Stimulated activated CD4-positive, alpha-beta T cell treated with anti-CD3 and anti-CD28 coated beads, Interleukin-2, amount 100 ng/mL, for 24 hours (primary cell): Measurements from ENCODE around the gene CALHM5.

Source experiments
- DNase-seq, 2 donors: peaks; one replicate each; pipeline ENCODE4 v3.0.0-alpha.2; 2020

Gene CALHM5

DNA sequence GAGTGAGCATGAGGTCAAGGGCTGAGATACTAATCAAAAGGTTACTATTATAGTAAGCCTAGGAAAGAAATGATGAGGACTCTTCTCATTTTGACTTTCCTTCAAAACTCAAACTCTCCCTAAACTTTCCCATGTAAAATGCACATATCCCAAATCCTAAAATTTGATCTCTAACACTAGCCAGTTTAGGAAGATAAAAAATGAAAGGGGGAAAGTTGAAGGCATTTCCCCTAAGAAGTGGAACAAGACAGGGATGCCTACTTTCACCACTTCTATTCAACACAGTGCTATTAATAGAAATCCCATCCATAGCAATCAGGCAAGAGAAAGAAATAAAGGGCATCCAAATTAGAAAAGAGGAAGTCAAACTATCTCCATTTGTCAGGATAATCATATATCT lies 2.9 kb upstream of the CALHM5 start:
- no peak for DNase-seq

DNA sequence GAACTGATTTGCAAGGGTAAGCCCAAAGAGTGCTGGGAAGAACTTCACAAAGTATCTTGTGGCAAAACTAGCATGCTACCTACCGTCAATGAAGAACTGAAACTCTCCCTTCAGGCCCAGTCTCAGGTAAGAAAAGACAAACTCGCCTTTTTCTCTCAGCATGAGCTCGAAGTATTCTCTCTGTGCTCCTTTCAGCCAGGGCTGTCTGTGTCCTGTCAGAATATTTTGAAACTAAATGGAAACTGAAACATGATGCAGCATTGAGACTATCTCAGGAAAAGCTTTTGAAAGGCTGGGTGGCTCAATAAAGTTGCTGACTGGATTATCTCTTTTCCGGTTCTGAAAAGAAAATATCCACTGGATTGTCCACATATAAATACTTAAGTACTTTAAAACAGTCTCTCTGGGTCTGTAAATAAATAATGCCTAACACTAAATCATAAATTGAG lies 696 bp downstream of the CALHM5 start:
- DNase-seq, result no peak

DNA sequence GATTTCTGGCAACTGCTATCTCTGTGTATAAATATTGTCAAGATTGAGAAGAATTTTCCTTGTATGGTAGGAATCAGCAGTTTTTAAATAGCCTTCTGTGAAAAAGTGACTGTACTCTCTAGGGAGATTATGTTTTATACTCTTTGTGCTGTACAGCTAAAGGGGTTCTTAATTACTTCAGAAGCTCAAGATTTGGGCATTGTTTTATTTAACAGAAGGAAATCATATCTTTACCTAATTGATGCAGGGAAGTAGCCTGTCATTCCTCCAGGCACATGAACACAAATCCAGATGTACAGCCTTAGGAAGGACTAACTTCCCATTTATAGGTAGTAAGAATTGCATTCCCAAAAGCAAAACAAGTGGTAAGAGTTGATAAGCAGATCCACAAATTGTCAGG lies 1.3 kb downstream of the CALHM5 start:
- no peak for DNase-seq

DNA sequence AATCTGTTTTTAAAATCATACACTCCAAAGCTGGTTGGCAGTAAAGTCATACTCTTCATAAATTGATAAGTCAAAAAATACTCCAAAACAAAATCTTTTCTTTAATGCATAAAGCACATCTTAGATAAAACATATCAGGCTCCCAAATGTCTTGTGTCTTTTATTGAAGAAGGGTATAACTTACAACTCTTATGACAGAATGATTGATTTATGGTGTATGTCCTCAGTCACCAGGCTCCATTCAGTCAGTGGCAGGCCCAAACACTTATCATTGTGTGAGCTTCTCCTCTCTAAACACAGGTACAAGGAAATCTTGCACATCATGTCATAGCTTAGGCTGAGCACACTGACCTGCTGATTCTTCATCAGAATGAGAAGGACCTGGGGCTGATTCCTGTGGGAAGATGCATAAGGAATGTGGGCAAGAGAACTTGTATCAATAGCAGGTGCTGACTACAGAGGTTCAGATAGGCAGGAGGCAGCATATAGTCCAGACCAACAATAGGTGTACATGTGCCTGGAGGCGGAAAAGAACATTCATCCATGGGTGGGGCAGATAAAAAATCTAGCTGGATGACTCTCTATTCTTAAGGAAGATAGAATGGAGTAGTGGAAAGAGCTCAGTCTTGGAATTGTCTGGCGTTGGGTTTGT lies 1.9 kb downstream of the CALHM5 start:
- no peak for DNase-seq

DNA sequence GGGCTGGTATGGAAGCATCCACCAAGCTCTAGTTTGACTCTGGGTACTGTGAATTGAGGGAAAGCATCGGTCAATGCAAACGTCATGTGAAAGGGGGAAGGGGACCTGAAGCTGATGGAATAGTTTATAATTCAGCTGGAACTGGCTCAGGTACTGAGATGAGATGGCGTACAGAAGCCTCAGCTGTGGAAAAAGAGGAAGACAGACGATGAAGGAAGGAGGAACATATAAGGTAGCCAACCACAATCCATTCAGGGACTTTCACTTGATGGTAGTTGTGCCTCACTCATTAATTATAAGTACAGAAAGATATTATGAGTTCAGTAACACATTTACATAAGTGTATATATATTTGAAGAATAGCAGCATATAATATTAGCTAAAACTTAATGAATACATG lies 2.7 kb downstream of the CALHM5 start:
- no peak for DNase-seq

DNA sequence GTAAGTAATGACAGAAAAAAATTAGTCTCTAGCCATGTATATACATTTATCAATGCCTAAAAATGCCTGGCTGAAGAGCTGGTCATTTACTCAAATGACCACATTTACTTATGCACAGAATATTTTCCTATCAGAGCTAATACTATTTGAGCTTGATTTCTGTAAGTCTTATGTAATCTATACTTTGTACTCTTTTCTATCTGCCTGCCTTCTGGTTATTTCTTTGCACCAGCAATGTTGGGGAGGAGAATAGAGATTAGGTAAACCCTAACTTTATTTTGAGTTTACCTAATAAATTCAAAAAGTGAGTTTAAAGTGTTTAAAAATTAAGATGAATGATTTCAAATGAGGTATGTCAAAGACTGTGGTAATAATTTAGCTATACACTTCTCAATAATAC lies 3.7 kb downstream of the CALHM5 start:
- no peak for DNase-seq

DNA sequence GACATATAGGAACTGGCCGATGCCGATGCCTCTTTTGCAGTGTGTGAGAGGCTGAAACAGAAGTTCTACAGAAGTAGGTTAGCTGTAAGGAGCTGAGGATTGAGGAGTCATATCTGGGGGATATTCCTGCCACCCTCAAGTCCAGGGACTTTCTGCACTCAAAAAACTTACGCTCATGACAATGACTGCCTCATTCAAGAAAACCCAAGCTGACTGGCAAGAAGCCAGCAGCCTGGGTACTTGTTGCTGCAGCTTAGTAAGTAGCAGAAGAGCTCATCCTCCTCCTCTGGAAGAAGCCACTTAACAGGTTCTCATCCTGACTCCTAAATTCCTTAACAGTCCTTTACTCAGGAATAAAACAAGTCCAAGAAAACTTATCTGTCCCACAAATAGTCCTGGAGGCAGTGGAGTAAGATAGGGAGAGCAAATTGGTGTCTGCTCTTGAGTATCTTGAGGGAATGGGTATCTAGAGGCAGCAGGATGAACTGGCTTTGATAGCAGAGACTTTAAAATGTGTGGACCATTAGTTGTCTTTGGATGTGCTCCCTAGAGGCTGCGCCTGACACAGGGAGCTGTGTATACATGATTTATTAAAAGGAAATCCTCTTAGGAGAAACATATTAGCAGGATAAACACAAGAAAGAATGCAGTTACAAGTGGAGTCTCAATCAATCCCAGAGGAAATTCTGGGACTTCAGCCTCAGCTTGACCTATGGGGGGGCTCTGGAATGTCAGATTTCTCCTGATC lies 7.4 kb downstream of the CALHM5 start:
- DNase-seq, result no peak

DNA sequence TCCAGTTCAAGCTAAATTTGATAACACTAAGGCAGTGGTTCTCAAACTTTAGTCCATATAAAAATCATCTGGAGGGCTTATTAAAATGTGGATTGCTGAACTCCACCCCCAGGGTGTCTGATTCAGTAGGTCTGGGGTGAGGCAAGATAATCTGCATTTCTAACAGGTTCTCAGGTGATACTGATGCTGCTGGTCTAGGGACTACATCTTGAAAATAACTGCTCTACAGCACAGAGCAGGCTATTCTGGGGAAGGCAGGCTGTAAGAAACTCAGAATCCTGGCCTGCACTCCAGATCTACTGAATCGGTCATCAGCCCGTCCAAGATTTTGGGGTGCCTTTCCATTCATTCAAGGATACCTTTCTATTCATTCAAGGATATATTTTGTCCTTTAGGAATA lies 11.5 kb downstream of the CALHM5 start:
- no peak for DNase-seq

DNA sequence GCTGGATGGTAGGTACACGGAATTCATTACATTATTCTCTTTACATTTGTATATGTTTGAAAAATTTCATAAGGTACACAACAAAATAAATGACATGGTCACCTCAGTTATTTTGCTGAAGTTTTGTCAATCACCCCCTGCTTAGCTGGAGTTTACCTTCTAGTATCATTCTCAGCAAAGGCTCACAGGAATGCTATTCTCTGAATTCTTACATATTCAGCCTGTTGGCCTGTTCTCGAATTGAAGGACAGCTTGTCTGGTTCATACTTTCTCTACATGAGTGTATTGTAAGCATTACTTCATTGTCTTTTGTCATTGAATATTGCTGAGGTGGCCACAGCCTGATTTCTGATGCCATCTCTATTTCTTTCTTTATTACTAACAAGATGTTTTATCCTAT lies 12.8 kb downstream of the CALHM5 start:
- no peak for DNase-seq

DNA sequence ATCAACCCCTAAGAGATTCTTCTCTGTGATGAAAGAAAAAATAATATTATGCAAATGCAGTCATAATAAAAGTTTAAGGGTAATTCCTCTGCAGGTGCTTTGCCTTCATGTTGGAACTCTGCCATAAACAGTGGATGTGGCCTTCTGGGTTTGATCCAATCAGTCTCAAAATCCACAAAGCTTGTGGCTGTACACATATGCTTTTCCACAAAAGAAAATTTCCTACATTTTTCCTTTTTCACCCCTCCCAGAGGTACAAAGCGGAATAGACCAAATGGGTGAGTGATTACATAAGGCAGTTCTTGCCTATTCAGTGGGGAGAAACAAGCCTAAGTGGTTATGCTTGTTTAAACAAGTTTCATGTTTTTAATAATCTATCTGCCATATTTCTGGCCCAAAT lies 16.7 kb downstream of the CALHM5 start:
- no peak for DNase-seq

DNA sequence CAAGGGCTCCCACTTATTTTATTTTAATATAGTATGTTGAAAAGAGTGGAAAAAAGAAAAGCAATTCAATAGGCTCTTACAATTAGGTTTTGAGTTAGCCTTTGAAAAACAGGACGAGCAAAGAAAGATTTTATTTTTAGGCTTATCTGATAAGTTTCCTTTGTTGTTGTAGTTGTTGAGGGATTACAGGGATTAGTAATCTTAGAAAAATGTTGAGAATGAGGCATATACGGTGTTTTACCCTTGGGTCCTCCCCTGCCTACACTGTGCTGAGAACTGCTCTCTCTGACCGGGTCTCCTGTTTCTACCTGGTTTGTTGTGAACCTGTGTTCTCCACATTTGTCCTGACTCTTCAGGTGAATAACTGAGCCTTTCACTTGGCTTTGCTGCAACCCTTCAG lies 17.3 kb downstream of the CALHM5 start:
- DNase-seq, result no peak

DNA sequence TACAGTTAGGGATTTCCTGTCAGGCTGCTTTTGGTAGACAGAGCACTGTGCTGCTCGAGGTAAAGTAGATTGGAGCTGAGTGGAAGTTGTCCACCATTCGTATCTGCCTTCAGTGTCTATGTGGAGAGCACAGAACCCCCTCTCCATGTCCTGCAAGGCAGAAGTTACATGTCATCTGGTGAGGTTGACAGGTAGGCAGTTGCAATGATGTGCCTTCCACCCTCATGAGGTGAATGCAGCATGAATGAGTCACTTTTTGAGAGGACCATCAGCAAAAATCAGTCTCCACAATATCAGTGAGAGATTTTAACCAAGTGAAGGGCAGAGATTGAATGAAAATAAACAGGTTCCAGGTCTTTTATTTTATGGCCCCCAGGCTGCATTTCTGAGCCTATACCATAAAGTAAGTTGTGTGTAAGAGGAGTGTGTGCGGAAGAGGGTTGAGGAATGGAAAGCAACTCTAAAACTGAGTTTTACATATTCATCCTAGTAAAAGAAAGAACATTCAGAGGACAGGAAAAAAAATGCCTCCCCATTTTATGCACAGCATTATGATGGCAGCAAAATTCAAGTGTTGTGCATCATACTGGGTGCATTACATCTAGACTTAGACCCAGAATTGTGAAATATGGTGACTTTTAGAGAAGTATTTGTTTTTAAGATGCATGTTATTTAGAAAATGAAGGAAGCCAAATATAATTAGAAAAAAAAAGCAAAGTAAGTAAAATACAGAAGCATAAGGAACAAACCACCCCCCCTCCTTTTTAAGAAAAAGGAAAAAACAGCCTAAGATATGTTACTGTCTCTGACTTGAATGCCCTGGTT lies 18.2 kb downstream of the CALHM5 start:
- no peak for DNase-seq

DNA sequence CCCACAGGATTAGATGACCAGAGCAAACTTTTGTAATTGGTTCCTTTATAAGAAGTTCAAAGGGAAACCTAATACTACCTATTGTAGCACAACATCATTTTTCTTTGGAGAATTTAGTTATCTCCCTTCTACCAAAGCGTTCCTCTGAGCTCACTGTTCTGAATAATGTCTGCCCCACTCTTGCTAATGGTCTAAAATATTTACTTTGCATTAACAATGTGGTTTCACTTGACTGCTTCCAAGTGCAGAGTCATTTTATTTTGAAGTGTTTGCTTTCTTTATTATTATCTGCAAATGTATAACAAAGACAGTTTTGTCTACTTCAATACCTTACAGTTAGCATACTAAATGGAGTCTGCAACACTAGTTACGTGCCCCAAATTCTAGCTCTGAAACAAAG lies 19.0 kb downstream of the CALHM5 start:
- DNase-seq, result no peak

DNA sequence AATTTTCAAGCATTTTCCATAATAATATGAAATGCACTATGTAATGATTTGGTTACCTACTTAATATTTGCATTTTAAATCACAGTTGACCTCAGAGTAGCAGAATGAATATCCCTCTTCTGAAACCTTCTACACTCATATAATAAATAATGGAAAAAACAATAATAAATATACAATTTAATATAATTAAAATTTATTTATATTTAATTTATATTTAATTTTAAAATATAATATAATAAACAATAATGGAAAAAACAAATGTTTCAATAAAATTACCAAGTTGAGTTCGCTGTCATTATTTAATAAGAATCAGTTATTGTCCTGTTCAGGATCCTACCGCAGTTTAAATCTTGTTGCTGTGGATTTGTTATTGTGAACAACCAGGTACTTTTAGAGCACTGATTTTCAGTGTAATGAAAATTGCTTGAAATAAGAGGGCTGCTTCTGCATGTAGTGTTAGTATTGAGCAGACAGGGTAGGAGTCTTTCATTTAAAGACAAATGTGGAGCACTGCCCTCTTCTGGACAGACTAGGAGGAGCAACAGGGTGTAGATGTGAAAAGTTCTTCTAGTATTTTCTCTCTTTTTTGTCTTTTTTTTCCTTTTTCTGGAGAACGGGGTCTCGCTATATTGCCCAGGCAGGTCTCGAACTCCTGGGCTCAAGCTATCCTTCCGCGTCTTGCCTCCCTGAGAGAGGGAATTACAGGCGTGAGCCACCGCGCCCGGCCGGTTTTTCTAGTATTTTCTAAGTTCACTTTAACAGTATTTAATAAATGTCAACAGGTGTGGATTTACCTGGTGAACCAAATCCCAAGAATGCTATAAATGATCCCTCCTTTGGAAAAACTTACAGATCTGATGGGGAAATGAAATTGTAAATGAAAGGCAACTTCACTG lies 20.5 kb downstream of the CALHM5 start:
- DNase-seq, result peak; percentile 63 to 71

DNA sequence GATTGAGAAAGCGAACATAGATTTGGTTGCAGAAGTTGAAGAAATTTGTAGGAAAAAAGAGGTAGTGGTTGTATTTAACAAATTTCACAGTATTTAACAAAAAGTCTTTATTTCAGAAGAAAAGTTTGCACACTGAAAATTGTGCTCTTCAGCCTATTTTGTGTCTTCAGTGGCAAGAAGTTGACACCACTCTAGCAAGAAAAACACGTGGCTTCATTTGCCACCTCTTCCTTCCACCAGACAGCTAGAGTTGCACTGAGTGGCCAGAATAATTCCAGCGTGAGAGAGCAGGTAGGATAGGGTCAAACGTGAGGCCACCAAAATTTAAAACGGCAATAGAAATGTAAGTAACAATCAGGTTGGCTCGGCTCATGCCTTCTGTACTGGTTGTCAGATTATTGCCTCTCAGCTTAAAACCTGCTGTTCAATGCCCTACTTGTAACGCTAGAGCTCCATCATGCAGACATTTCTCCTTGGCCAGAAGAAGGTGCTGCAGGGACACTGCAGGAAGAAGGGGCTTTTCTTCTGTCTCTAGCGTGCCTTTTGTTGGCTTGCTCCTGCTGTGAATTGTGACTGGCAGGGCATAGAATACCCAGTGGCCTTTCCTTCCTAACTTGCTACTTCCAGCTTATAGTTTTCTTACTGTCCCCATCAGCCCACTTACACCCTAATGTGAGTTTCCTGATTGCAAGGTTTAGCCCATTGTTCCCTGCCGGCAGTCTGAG lies 22.0 kb downstream of the CALHM5 start:
- no peak for DNase-seq

DNA sequence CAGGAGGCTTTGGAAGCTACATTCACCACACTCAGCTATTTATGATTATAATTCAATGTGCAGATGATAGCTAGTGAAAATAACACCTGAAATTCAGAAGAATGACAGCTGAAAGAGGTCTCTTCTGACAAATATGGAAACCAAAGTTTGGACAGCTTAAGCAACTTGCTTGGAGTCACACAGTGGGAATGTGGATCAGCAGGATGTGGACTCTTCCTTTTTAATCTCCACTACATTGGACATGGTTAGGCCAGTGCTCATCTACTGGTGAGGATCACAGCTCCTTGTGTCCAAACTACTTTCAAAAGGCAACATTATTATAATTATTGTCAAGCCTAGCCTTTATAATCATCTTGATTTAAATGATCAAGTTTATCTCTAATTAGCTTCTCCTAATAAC lies 23.7 kb downstream of the CALHM5 start:
- DNase-seq, result no peak

DNA sequence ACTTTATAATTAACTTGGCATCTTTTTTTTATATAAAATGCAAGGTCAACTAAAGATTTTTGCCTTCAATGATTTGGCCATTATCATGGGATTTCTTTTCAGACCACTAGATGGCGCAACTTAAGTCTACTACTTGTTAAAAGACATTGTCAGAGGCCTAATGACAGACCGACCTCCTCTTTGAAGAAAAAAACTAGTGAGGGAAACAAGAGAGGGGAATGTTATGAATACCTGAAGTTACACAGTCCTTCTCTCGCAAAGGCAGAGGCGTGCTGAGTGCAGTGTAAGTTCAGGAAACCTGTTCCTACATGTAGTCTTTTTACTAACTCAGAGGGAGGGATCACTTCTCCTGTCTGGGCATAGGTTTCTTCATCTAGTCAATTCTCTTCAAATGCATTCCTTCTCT lies 24.8 kb downstream of the CALHM5 start:
- DNase-seq, result peak in 1 of 2 donors; percentile 20

DNA sequence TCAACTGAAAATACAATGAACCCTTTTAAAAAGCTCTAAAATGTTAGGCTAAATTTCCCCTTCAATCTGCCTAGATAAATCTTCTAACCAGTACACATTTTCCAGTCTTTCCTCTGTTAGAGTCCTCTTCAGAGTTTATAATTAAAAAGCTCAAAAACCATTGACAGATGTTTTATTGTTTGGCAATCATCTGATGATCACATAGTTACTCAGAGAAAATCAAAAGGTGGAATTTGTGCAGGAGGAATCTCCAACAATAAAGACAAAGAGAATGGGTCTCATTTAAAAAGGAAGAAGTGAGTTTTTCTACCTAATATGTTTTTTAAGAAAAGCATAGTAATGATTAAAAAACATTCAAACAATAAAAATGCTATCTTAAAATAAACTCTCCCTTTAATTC lies 31.0 kb downstream of the CALHM5 start:
- no peak for DNase-seq

DNA sequence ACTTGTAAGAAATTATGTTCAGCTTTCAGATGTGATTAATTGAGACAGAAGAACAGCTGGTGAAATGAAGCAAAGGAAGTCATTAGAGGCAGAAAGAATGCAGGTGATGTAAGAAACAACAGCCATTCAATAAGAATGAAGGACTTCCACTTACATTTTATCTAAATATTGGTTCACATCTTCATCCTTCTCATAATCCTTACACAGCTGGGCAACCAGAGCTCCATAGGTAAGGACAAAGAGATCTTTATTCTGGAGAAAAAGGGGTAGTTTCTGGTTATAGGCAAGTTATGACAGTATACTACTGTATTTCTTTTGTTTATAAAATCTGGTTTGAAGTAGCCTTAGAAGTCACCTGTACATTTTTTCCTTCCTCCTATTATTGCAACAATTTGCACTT lies 31.7 kb downstream of the CALHM5 start:
- DNase-seq, result no peak

DNA sequence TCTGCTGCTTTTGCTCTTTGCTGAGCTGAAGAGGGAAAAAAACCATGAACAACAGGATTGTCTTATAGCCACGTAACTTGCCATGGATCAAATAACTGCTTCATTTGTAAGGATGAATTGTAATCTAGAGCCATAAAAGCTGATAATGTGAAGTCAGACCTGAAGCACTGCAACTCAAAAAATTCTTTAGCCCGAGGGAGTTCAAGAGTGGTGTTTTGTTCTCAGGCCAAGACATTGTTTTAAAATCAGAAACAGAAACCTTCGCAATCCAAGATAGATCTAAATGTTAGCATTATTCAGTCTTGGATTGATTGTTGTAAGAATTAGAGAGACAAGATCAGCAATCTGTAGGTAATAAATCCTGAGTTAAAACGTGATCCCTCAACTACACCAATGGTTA lies 34.2 kb downstream of the CALHM5 start, which contains the start of gene TRAPPC3L:
Gene TRAPPC3L (minus strand): TSS at position 34 of the 400 bp plus-strand sequence. CDS start 170 bp downstream, outside the sequence.
- no peak for DNase-seq

DNA sequence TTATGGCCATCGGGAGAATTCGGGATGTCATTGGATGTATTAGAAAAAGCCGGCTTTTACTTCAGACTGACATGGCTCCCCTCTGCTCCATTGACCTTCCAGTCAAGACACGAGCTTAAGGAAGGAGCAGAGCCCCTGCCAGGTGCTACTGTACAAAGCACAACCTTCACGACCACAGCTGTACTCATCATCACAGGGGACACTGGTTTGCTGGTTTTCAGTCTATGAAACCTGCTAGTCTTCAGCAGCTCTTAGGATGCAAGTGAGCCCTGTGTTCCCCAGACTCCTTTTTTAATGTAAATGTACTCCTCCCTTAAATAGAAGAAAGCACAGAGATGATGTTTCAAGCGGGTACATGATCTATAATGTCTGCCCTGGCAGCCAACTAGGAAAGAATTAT lies 35.9 kb downstream of the CALHM5 start:
- DNase-seq, result no peak

DNA sequence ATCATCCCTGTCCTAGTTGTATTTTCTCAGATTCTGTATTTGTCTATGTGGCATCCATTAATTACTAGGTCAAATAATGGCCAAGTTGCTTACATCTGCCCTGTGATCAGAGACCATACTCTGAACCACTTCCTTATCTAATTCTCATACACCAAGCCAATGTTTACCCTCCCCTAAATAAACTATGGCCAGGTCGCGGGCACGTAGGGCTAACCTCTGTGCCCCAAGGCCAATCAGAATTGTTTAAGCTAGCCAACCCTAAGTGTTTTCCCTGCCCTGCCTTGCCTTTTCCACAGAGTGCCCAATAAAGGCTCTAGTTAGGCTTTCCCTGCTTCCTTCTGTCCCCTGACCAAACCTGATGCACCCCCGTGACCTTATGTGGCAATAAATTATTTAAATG lies 39.4 kb downstream of the CALHM5 start:
- no peak for DNase-seq
